GDM1 (cell line): Measurements from ENCODE around the gene KIFAP3.
"Not testable (repeated sequence)": the region's sequence is repeated elsewhere in the genome, so short reads cannot be mapped to it uniquely, and the experiment has no call there.

ENCODE experiments used
- DNase-seq: peaks from one replicate; lab custom pipeline; 2025; lab: John Stamatoyannopoulos, UW

The KIFAP3 gene

DNA sequence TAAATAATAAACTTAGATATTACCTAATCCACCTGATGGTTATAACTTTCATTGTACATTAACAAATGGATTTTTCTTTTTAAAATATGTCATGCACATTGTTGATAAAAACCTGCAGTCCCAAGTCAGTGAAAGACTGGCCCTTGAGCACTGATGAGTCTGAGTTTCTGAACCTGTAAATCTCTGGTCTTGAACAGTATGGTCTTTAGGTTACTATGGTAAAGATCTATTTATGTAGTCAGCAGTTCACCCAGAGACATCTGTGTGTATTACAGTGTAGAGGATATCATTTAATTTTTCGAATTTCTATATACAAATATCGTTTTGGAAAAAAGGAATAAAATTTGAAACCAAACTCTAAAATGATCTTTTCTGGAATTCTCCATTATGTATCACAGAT is 150.4 kb downstream of the KIFAP3 start:
- no peak for DNase-seq

GRCh38 chr1:169921080-169921479 is 153.4 kb downstream of the KIFAP3 start:
- DNase-seq = no peak

- no peak for DNase-seq
These were observed 155.6 kb downstream of the KIFAP3 start for GRCh38 chr1:169918927-169919326.

- not testable (repeated sequence) for DNase-seq
These were observed 156.3 kb downstream of the KIFAP3 start for GRCh38 chr1:169918220-169918619.

GRCh38 chr1:169915150-169915549 is 159.3 kb downstream of the KIFAP3 start:
- no peak for DNase-seq

- no peak for DNase-seq
These were observed 160.0 kb downstream of the KIFAP3 start for GRCh38 chr1:169914531-169914930.

DNA sequence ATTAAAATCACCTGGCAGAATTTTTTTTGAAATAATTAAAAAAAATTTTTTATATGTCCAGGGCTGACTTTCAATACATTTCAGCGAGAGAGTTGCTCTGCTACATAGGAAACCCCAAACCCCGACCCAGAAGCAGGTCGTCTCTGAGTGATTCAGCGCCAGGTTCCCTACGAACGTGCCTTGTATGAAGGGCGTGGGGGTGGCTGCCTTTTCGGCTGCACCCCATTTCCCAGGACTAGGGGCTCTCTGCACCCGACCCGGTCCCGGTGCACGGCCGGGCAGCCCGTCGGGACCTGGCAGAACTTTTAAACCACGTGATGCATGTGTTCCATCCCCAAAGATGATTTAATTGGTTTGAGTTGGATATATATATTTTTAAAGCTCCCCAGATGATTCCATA is 165.0 kb downstream of the KIFAP3 start:
- DNase-seq = no peak

DNA sequence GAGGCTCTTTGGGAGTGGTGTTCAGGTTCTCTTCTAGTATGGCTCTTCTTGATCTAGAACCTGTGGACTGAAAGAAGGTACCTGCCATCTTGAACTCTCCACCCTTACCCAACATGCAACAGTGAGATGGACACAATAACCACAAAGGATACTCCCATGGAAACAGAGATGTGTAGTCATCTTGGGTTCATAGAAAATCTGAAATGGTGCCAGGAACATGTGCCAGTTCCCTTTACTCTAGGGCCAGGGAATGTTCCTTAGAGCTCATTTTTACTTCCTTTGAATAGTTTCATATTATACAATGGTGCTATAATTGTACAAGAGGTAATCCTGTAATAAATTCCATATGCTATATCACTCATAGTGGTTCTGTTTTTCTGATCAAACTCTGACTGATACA is 167.6 kb downstream of the KIFAP3 start:
- no peak for DNase-seq

GRCh38 chr1:169904834-169905233 is 169.7 kb downstream of the KIFAP3 start:
- DNase-seq = no peak

GRCh38 chr1:169902751-169903150 is 171.7 kb downstream of the KIFAP3 start:
- DNase-seq = no peak

- DNase-seq = no peak
These were observed 173.4 kb downstream of the KIFAP3 start for GRCh38 chr1:169901115-169901514.

DNA sequence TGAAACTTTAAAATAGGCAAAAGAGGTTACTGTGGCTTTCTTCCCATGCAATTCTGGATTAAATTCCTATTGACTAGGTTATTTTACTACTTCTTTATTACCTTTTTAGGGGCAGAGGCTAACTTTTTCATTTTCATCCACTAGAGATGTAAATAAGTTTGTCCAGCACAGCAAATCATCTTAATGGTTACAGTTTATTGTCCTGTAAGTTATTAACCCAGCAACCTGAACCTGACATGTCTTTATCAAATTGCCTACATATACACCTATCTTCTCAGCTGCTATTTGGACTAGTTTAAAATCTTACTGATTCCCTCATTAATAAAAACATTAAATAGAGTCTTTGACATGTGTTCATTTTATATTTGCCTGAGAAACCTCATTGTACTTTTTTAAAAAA is 173.9 kb downstream of the KIFAP3 start:
- no peak for DNase-seq

GRCh38 chr1:169899519-169900217 is 174.8 kb downstream of the KIFAP3 start:
- no peak for DNase-seq

GRCh38 chr1:169896013-169896412 is 178.5 kb downstream of the KIFAP3 start:
- no peak for DNase-seq

DNA sequence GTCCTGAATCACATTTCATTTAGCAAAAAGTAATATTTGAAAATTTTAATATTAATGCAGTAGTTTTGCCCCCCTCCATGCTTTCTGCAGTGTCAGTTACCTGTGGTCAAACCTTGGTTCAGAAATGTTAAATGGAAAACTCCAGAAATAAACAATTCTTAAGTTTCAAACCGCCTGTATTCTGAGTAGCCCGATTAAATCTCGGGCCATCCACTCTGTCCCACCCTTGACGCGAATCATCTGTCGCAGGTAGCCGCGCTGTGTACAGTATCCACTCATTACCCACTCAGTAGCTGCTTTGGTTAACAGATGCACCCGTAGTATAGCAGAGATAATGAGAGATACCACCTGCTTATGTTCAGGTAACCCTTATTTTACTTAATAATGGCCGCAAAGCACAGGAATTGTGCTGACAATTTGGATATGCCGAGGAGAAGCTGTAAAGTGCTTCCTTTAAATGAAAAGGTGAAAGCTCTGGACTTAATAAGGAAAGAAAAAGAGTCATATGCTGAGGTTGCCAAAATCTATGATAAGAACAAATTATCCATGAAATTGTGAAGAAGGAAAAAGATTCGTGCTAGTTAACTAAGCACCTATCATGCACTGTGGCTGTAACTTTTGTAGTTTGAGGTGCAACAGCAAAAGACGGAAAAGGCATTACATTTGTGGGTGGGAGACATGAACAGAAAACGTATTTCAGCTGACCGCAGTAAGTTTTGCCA is 179.9 kb downstream of the KIFAP3 start:
- no peak for DNase-seq

- DNase-seq = peak; percentile 93
These were observed 180.7 kb downstream of the KIFAP3 start, which contains the start of gene SCYL3 for GRCh38 chr1:169893645-169894423. SCYL3 (minus strand) TSS chr1:169893896; CDS start chr1:169888840, 5,056 bp downstream.

GRCh38 chr1:169892927-169893644 is 181.4 kb downstream of the KIFAP3 start:
- DNase-seq = no peak

DNA sequence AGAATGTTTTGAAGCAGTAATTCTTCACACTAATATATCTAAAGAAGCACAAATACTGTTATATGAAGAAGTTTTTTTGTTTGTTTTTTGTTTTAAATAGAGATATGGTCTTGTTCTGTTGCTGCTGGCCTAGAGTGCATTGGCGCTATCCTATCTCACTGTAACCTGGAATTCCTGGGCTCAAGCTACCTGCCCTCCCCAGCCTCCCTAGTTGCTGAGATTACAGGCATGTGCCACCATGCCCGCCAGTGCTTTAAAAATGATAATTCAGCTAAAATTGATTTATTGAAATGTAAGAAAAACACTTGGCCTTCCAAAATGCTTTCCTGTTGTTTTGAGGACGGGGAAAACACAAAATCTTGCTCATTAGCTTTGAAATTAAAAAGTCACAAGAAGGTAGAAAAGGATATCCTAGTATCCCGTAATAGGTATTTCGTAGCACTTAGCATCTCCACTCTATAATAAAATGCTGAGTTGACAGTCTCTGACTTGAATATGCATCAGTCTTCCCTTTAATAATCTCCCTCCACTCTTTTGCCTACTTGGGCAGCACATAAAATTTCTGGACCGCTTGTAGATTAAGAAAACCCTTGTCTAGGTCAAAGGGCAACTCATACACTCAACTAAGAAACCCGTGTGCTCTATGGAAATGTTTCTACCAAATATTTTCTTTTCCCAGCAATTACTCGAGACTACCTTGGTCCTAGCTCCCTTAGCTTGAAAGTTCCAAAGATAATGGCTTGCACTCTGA is 182.1 kb downstream of the KIFAP3 start:
- DNase-seq = no peak

- no peak for DNase-seq
These were observed 183.0 kb downstream of the KIFAP3 start for GRCh38 chr1:169891539-169891885.

- DNase-seq = peak; percentile 15
These were observed 183.5 kb downstream of the KIFAP3 start for GRCh38 chr1:169890761-169891538.

DNA sequence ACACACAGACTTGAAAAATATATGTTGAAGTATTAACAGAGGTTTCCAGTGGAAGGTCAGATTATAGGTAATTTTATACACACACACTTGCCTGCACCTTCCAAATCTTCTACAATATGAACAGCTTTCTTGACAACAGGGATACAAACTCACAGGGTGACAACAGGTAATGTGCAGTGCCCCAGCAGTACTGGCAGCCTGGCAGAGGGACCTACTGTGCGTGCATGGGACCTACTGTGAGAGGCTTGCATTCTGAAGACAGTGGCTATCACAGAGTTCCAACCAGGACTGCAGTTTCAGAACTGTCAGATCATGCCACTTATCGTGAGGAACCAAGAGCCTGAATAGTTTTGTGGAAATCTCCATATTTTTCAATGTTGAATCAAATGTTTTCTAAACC is 184.6 kb downstream of the KIFAP3 start:
- no peak for DNase-seq
